Retinal pigment epithelial cell (primary cell): ENCODE measurements around the gene COG1.

Experiments
- DNase-seq: peaks from one replicate; pipeline ENCODE4 v3.0.0-alpha.2; 2010; ENCODE audit warnings: low read depth
- H3K4me3 ChIP-seq: 2 replicates; pipeline ENCODE4 v1.5.1; 2011; ENCODE audit warnings: mild to moderate bottlenecking, low read length, control low read depth, moderate library complexity
- TF ChIP-seq, protein P1 (sequence below): conservative IDR thresholded peaks from 2 replicates; pipeline ENCODE4 v1.5.1; 2011; ENCODE audit warnings: low read depth, low read length, control low read depth, inconsistent platforms

Gene COG1

DNA sequence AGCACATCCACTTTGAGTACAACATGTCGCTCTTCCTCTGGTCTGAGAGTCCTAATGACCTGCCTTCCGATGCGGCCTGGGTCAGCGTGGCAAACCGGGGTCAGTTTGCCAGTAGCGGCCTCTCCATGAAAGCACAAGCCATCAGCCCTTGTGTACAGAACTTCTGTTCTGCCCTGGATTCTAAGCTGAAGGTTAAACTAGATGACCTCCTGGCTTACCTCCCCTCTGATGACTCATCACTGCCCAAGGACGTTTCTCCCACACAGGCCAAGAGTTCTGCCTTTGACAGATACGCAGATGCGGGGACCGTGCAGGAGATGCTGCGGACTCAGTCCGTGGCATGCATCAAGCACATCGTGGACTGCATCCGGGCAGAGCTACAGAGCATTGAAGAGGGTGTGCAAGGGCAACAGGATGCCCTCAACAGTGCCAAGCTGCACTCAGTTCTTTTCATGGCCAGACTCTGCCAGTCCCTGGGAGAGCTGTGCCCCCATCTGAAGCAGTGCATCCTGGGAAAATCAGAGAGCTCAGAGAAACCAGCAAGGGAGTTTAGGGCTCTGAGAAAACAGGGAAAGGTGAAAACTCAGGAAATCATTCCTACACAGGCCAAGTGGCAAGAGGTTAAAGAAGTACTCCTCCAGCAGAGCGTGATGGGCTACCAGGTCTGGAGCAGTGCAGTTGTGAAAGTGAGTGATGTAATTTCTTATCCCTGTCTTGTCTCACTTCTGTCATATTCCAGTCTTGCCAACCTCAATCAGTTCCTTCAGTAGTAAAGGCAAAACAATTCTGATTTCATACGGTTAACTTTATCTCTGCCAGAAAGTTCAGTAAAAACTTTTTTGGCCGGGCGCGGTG is 8.6 kb downstream of the COG1 start:
- no peak overlapping the region for H3K4me3 ChIP-seq
- TF ChIP-seq, protein P1, sequence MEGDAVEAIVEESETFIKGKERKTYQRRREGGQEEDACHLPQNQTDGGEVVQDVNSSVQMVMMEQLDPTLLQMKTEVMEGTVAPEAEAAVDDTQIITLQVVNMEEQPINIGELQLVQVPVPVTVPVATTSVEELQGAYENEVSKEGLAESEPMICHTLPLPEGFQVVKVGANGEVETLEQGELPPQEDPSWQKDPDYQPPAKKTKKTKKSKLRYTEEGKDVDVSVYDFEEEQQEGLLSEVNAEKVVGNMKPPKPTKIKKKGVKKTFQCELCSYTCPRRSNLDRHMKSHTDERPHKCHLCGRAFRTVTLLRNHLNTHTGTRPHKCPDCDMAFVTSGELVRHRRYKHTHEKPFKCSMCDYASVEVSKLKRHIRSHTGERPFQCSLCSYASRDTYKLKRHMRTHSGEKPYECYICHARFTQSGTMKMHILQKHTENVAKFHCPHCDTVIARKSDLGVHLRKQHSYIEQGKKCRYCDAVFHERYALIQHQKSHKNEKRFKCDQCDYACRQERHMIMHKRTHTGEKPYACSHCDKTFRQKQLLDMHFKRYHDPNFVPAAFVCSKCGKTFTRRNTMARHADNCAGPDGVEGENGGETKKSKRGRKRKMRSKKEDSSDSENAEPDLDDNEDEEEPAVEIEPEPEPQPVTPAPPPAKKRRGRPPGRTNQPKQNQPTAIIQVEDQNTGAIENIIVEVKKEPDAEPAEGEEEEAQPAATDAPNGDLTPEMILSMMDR: no peak
- no peak for DNase-seq

DNA sequence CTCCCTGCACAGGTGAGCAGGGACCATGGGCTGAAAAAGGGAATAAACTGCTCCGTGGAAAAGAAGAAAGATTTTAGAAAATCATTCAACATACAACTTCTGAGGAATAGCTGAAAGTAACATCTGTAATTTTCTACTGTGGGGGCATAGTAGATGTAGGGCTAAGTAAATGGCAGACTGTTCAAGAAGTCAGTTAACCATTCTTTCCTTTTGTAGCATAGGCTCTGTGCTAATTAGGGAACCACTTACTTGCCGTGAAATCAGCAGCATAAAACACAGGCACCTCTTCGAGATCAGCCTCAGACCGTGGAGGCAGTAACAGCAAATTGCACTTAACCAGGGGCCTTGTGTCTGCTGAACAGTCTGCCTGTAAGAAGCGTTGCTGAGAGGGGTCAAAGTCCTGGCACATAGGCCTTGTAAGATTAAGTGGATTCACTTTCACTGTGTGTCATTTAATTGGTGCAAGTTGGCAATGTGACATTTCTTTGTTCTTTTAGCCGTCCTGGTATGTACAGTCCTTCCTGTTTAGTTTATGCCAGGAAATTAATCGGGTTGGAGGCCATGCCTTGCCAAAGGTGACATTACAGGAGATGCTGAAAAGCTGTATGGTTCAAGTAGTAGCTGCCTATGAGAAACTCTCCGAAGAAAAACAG is 10.4 kb downstream of the COG1 start:
- peak; percentile 87 for DNase-seq
- TF ChIP-seq, protein P1: no peak
- H3K4me3 ChIP-seq: no peak overlapping the region

DNA sequence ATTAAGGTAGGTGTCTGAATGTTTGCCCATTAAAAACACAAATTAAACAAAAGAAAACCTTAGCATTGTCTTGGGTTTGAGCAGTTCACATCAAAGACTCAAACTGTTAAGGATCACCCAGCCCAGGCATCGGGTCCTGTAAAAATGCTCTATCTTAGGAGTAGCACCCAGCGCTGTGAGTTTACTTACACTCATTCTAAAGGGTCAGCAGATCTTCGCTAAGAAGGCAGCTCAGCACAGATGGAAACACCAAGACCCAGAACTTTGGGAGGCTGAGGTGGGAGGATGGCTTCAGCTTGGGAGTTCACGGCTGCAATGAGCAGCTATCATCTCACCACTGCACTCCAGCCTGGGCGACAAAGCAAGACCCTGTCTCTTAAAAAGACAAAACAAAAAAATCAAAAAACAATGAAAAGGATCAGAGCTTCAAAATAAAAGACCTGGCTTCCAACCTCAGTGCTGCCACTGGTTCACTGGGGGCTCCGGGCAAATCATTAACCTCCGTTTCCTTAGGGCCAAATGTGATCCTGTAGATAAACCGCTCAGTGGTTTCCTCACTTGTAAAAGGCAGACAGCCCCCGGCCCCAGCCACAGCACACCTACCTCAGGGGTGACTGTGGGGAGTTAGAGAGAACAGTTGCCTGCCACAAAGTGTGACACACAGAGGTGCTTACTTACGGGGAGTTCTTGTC is 11.1 kb downstream of the COG1 start:
- TF ChIP-seq, protein P1: no peak
- no peak for DNase-seq
- H3K4me3 ChIP-seq: no peak overlapping the region

DNA sequence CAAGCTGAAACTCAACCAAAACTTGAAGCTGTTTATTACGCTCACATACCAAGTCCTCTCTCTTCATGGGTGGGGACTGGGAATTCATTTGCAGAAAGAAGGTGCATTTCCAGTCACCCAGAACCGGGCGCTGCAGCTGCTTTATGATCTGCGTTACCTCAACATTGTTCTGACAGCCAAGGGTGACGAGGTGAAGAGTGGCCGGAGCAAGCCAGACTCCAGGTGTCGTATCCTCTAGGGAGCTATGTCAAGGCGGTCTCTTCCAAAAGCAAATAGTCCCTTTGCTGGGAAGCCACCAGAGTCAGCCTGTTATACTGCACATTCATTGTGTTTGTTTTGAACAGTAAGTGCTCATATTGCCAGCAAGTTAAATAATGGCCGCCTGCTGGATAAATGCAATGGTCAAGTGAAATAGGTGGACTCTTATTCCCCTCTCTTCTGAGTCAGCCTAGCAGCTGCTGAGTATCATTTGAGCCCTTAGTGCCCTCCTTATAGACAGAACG is 12.7 kb downstream of the COG1 start:
- DNase-seq: no peak
- TF ChIP-seq, protein P1: no peak
- no peak overlapping the region for H3K4me3 ChIP-seq

DNA sequence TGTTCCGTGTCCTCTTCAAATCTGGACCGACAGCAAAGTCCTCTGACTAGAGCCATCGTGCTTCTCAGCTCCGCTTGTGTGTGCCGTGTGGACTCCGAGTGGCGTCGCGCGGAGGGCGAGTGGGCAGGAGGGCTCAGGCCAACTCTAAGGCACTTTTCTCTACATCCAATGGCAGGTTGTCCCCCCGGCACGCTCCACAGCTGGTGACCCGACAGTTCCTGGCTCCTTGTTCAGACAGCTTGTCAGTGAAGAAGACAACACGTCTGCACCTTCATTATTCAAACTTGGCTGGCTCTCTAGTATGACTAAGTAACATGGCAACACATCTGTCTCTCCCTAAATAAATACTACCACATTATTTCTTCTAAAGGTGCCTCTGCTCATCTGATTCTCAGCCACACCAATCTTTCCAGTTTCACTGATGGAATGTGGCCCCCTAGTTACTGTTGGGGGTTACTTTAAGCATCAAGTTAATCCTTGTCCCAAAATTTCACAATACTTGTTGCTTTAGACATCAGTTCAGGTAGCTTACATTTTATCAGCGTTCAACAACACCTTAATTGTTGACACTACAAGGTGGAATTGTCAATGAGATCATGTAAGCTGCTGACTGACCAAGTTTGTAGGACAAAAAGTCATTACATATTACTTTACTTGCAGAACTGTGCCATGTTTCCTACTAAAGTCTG is 15.4 kb downstream of the COG1 start:
- no peak overlapping the region for H3K4me3 ChIP-seq
- TF ChIP-seq, protein P1: no peak
- no peak for DNase-seq

DNA sequence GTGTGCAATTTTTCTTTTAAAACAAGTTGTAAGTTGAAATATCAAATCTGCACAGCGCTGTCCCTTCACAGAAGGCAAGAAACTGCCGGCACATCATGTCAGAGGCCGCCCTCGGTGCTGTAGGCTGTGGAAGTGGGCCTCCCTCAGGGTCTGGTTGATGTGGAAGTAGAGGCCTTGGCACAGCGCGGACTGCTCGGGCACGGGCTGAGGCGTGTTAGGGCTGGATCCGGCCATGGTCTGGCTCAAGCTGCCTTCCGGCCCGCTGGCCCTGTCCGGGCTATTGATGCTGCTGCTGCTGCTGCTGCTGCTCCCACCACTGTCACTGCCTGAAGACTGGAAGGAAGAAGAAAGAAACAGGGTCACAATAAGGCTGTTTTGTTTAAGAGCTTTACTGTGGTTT is 16.6 kb downstream of the COG1 start:
- TF ChIP-seq, protein P1: no peak
- no peak overlapping the region for H3K4me3 ChIP-seq
- no peak for DNase-seq
